DOHH2 (cell line): ENCODE results near the gene PRH1.

Experiments used
- H3F3A ChIP-seq: fragments of 200-600 bp; sonication (generic), shearing (Covaris generic); 2 replicates; pipeline ENCODE4 v1.6.0; 2016; ENCODE audit warnings: antibody characterized with exemption, mild to moderate bottlenecking; ENCODE audit not compliant: control insufficient read depth, insufficient read depth
- H3K27ac ChIP-seq: fragments of 200-600 bp; sonication (generic); 2 replicates; pipeline ENCODE4 v1.5.1; 2014; ENCODE audit warnings: low read depth, mild to moderate bottlenecking, low read length, moderate library complexity
- H3K27me3 ChIP-seq: fragments of 200-600 bp; sonication (generic); 2 replicates; pipeline ENCODE4 v1.6.1; 2014; ENCODE audit warnings: mild to moderate bottlenecking, low read length, mixed read lengths; ENCODE audit not compliant: control insufficient read depth
- H3K36me3 ChIP-seq: fragments of 200-600 bp; sonication (generic); 2 replicates; pipeline ENCODE4 v1.6.1; 2014; ENCODE audit warnings: mild to moderate bottlenecking, low read length, moderate library complexity, mixed read lengths; ENCODE audit not compliant: control insufficient read depth
- H3K4me1 ChIP-seq: fragments of 200-600 bp; sonication (generic); 2 replicates; pipeline ENCODE4 v1.6.1; 2014; ENCODE audit warnings: mild to moderate bottlenecking, low read length, mixed read lengths; ENCODE audit not compliant: control insufficient read depth
- H3K4me2 ChIP-seq: fragments of 200-600 bp; sonication (generic); 2 replicates; pipeline ENCODE4 v1.6.0; 2014; ENCODE audit warnings: mild to moderate bottlenecking, low read length, moderate library complexity
- H3K4me3 ChIP-seq: fragments of 200-600 bp; sonication (generic); 2 replicates; pipeline ENCODE4 v1.5.1; 2014; ENCODE audit warnings: mild to moderate bottlenecking, low read length, mixed read lengths
- H3K79me2 ChIP-seq: fragments of 200-600 bp; sonication (generic); 2 replicates; pipeline ENCODE4 v1.6.1; 2014; ENCODE audit warnings: mild to moderate bottlenecking, low read length, mixed read lengths; ENCODE audit not compliant: control insufficient read depth
- H3K9me2 ChIP-seq: fragments of 200-600 bp; sonication (generic); replicated peaks from 2 replicates; pipeline ENCODE4 v1.6.1; 2014; ENCODE audit warnings: mild to moderate bottlenecking, low read length, mixed read lengths; ENCODE audit not compliant: control insufficient read depth
- H3K9me3 ChIP-seq: fragments of 200-600 bp; sonication (generic); 2 replicates; pipeline ENCODE4 v1.6.1; 2014; ENCODE audit warnings: antibody characterized with exemption, low read length, mixed read lengths; ENCODE audit not compliant: control insufficient read depth, insufficient read depth
- H4K20me1 ChIP-seq: fragments of 200-600 bp; sonication (generic); 2 replicates; pipeline ENCODE4 v1.6.0; 2014; ENCODE audit warnings: low read depth, mild to moderate bottlenecking, antibody characterized with exemption, low read length, moderate library complexity; ENCODE audit not compliant: control insufficient read depth, insufficient read depth
- EZH2phosphoT487 ChIP-seq: fragments of 200-600 bp; sonication (generic); IDR thresholded peaks from 2 replicates; pipeline ENCODE4 v1.6.1; 2017; ENCODE audit warnings: borderline replicate concordance, mild to moderate bottlenecking, antibody characterized with exemption, low read length, moderate library complexity, mixed read lengths
- TF ChIP-seq, protein P1 (sequence below): fragments of 200-600 bp; sonication (generic); IDR thresholded peaks from one replicate; pipeline ENCODE4 v1.5.1; 2014; ENCODE audit warnings: antibody characterized with exemption, mild to moderate bottlenecking, low read depth, low read length; ENCODE audit not compliant: poor library complexity, severe bottlenecking

PRH1 gene

DNA sequence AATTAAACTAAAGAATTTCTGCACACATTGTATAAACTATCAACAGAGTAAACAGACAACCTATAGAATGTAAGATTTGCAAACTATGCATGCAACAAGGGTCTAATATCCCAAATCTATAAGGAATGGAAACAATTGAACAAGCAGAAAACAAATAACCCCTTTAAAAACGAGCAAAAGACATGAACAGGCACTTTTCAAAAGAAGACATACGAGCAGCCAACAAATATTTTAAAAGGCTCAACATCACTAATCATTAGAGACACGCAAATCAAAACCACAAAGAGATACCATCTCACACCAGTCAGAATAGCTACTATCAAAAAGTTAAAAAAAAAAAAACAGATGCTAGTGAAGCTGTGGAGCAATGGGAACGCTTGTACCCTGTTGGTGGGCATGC lies 20.6 kb upstream of the PRH1 start:
- TF ChIP-seq EZH2phosphoT487: no peak
- TF ChIP-seq, protein P1, sequence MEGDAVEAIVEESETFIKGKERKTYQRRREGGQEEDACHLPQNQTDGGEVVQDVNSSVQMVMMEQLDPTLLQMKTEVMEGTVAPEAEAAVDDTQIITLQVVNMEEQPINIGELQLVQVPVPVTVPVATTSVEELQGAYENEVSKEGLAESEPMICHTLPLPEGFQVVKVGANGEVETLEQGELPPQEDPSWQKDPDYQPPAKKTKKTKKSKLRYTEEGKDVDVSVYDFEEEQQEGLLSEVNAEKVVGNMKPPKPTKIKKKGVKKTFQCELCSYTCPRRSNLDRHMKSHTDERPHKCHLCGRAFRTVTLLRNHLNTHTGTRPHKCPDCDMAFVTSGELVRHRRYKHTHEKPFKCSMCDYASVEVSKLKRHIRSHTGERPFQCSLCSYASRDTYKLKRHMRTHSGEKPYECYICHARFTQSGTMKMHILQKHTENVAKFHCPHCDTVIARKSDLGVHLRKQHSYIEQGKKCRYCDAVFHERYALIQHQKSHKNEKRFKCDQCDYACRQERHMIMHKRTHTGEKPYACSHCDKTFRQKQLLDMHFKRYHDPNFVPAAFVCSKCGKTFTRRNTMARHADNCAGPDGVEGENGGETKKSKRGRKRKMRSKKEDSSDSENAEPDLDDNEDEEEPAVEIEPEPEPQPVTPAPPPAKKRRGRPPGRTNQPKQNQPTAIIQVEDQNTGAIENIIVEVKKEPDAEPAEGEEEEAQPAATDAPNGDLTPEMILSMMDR: no peak

DNA sequence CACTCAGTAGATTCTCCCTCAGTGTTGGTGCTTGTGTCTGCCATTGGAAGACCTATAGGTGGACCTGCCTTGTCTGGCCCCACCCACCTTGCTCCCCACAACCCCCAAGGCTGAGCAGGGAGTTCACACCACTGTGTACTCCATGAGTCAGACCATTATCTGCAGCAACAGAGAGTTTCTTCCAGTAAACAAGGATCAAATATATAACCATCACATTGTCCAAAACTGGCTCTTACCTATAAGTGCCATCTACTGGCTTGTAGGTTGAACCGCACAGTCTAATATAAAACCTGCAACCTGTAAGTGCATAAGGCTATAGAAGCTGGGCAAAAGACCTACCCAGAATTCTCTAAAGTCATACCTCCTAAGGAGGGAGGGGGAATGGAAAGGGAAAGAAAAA lies 17.4 kb upstream of the PRH1 start:
- H3K27ac ChIP-seq: no peak overlapping the region
- H3K4me3 ChIP-seq: no peak overlapping the region
- H3K9me3 ChIP-seq: no peaks in the 10 kb centered on the region
- no peaks in the 10 kb centered on the region for H3K4me1 ChIP-seq
- no peaks in the 10 kb centered on the region for H3K79me2 ChIP-seq
- no peak for TF ChIP-seq EZH2phosphoT487
- TF ChIP-seq, protein P1: no peak
- H3K36me3 ChIP-seq: no peaks in the 10 kb centered on the region
- H3K4me2 ChIP-seq: no peak overlapping the region
- no peaks in the 10 kb centered on the region for H3K9me2 ChIP-seq
- no peaks in the 10 kb centered on the region for H3K27me3 ChIP-seq
- no peaks in the 10 kb centered on the region for H3F3A ChIP-seq
- no peaks in the 10 kb centered on the region for H4K20me1 ChIP-seq

More for the DNA sequence above, 20.6 kb upstream of the PRH1 start:
- Histone ChIP-seq H3K36me3 (no peaks in the 10 kb centered on the region), H3K27me3 (no peaks in the 10 kb centered on the region), H3K9me2 (no peaks in the 10 kb centered on the region), H3F3A (no peaks in the 10 kb centered on the region), H3K4me1 (no peaks in the 10 kb centered on the region), H3K27ac (no peak overlapping the region), H4K20me1 (no peaks in the 10 kb centered on the region), H3K4me3 (no peak overlapping the region), H3K79me2 (no peaks in the 10 kb centered on the region), H3K9me3 (no peaks in the 10 kb centered on the region), H3K4me2 (no peak overlapping the region)

DNA sequence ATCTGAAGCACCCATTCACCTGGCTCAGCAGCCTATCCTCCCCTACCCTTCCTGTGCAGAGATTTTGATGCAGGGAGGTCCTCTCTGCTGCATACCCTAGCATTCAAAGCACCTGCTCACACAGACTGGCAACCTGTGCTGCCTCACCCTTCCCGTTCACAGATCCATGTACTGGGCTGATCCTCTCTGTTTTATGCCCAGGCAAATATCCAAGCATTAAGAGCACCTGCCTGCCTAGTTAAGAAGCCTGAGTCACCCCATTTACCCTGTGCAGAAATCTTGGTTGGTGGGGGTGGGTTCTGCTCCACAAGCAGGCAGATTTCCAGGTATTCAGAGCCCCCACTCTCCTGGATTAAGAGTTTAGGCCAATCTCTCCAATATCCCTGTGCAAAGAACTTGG lies 16.9 kb upstream of the PRH1 start:
- Histone ChIP-seq H3K9me2 (no peaks in the 10 kb centered on the region), H3K4me3 (no peak overlapping the region), H3K9me3 (no peaks in the 10 kb centered on the region), H3K27me3 (no peaks in the 10 kb centered on the region), H3F3A (no peaks in the 10 kb centered on the region), H3K36me3 (no peaks in the 10 kb centered on the region), H3K27ac (no peak overlapping the region), H4K20me1 (no peaks in the 10 kb centered on the region), H3K4me2 (no peak overlapping the region), H3K4me1 (no peaks in the 10 kb centered on the region), H3K79me2 (no peaks in the 10 kb centered on the region)
- TF ChIP-seq, protein P1: no peak
- no peak for TF ChIP-seq EZH2phosphoT487

DNA sequence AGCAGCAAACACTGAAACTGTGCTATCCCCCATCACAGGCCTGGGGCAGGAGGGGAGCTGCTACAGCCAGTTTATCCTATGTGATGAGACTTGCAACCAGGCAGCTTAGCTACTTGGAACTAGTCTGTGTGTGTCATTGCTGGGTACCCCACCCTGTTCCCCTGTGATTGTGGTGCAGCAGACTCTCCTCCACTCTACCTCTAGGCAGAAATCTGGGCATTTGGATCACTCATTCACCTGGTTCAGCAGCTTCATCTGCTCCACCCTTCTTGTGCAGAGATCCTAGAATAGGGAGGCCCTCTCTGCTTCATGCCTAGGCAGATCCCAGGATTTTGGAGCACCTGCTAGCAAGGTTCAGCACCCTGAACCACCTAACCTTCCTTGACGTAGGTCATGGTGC lies 16.5 kb upstream of the PRH1 start:
- Histone ChIP-seq H3K4me3 (no peak overlapping the region), H3K27me3 (no peaks in the 10 kb centered on the region), H3K4me2 (no peak overlapping the region), H3K9me2 (no peaks in the 10 kb centered on the region), H4K20me1 (no peaks in the 10 kb centered on the region), H3K9me3 (no peaks in the 10 kb centered on the region), H3K27ac (no peak overlapping the region), H3K79me2 (no peaks in the 10 kb centered on the region), H3K36me3 (no peaks in the 10 kb centered on the region), H3F3A (no peaks in the 10 kb centered on the region), H3K4me1 (no peaks in the 10 kb centered on the region)
- TF ChIP-seq, protein P1: no peak
- no peak for TF ChIP-seq EZH2phosphoT487
